ENCODE results near the gene GSTT4.
"Not testable (repeated sequence)": the region's sequence is repeated elsewhere in the genome, so short reads cannot be mapped to it uniquely, and the experiment has no call there.

Gene GSTT4

DNA sequence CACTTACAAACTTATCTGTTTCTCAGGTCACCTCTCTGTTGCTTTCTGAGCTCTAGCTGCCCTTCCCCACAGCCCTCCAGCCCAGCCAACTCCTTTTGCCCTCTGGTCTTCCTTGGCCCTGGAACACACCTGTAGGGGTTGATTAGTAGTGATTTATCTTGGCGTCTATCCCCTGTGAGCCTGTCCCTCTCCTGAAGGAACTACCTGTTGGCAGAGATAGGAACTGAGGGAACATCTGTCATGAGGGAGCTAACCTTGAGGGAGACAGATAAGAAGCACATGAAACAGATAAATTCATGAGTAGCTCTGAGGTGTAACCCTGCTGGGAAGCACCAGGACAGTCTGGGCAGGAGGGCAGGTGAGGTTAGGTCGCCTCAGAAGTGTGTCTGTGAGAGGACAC is 44.7 kb upstream of the GSTT4 start:
- intact Hi-C loops (cut with DNase I; ENCODE audit: low total_unique reads) = no loop called here
- H3K4me1 ChIP-seq = peaks cover 0 to 16% (median 7%) of the 10 kb centered on the region in 4 donors
- DNase-seq = no peak
- no peaks in the 10 kb centered on the region for H3K9me3 ChIP-seq
- no peak overlapping the region for H3K4me3 ChIP-seq
- H3K36me3 ChIP-seq = peaks cover 6 to 87% (median 56%) of the 10 kb centered on the region in 3 donors
- TF ChIP-seq, protein P1, sequence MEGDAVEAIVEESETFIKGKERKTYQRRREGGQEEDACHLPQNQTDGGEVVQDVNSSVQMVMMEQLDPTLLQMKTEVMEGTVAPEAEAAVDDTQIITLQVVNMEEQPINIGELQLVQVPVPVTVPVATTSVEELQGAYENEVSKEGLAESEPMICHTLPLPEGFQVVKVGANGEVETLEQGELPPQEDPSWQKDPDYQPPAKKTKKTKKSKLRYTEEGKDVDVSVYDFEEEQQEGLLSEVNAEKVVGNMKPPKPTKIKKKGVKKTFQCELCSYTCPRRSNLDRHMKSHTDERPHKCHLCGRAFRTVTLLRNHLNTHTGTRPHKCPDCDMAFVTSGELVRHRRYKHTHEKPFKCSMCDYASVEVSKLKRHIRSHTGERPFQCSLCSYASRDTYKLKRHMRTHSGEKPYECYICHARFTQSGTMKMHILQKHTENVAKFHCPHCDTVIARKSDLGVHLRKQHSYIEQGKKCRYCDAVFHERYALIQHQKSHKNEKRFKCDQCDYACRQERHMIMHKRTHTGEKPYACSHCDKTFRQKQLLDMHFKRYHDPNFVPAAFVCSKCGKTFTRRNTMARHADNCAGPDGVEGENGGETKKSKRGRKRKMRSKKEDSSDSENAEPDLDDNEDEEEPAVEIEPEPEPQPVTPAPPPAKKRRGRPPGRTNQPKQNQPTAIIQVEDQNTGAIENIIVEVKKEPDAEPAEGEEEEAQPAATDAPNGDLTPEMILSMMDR (IDR thresholded peaks at IDR 0.05) = no peak
- H3K27me3 ChIP-seq = no peaks in the 10 kb centered on the region
- H3K27ac ChIP-seq = no peak overlapping the region

DNA sequence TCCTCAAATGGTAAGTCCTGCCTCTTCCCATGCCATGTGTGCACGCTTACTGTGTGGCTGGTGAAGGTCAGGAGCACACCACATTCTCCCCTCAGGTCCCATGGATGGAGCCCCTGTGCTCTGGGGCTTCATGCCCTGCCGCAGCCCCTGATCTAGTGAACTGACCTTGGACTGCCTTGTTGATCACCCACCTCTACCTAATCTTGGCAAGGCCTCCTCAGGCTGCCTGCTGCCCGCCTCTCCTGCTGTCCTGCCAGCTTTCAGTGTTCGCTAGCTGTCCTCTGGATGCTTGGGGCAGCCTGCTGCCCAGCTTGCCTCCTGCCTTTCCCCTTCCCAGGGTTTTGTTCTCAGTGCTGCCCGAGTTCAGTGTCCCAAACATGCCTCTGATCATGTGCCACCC is 44.0 kb upstream of the GSTT4 start:
- H3K36me3 ChIP-seq = peaks cover 6 to 81% (median 51%) of the 10 kb centered on the region in 3 donors
- TF ChIP-seq, protein P1 (IDR thresholded peaks at IDR 0.05) = no peak
- intact Hi-C loops (cut with DNase I; ENCODE audit: low total_unique reads) = no loop called here

GRCh38 chr22:24046024-24046423 is 40.8 kb upstream of the GSTT4 start:
- no peaks in the 10 kb centered on the region for H3K27me3 ChIP-seq
- TF ChIP-seq, protein P1 (IDR thresholded peaks at IDR 0.05) = no peak
- H3K27ac ChIP-seq = no peak overlapping the region
- H3K4me3 ChIP-seq = no peak overlapping the region
- no peaks in the 10 kb centered on the region for H3K9me3 ChIP-seq
- intact Hi-C loops (cut with DNase I; ENCODE audit: low total_unique reads) = no loop called here
- no peak for DNase-seq
- H3K4me1 ChIP-seq = peaks cover 0 to 18% (median 2%) of the 10 kb centered on the region in 4 donors
- peaks cover 6 to 70% (median 54%) of the 10 kb centered on the region in 3 donors for H3K36me3 ChIP-seq

More for the DNA sequence above, 44.0 kb upstream of the GSTT4 start:
- H3K4me1 ChIP-seq = peaks cover 0 to 16% (median 7%) of the 10 kb centered on the region in 4 donors
- no peaks in the 10 kb centered on the region for H3K27me3 ChIP-seq
- no peak overlapping the region for H3K4me3 ChIP-seq
- H3K9me3 ChIP-seq = no peaks in the 10 kb centered on the region
- DNase-seq = no peak
- H3K27ac ChIP-seq = no peak overlapping the region

DNA sequence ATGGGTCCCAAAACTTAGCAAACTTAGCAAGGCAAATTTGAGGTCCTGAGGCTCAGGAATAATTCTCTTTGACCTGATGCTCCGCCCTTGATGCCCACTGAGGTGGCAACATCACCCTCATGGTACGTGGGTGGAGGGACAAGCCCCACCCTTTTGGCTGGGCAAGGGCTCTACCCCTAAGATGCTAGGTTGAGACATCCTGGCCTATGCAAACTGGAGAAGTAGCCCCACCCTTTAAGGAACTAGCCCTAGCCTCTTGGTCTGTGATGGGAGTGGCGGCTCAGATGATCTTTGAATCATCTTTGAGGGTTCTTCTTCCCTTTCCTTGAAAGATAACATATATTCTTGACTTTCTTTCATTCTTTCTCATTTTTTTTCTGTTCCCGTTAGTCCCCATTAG is 38.7 kb upstream of the GSTT4 start:
- TF ChIP-seq, protein P1 (IDR thresholded peaks at IDR 0.05) = no peak
- H3K36me3 ChIP-seq = peaks cover 0 to 69% (median 53%) of the 10 kb centered on the region in 3 donors
- H3K4me3 ChIP-seq = no peak overlapping the region
- intact Hi-C loops (cut with DNase I; ENCODE audit: low total_unique reads) = no loop called here
- no peak for DNase-seq
- no peaks in the 10 kb centered on the region for H3K9me3 ChIP-seq
- peaks cover 0 to 15% (median 1%) of the 10 kb centered on the region in 4 donors for H3K4me1 ChIP-seq
- peak overlapping the region in 1 of 2 donors; percentile 30 for H3K27ac ChIP-seq
- no peaks in the 10 kb centered on the region for H3K27me3 ChIP-seq

GRCh38 chr22:24043465-24043864 is 38.2 kb upstream of the GSTT4 start:
- H3K4me1 ChIP-seq = peaks cover 0 to 15% (median 1%) of the 10 kb centered on the region in 4 donors
- H3K36me3 ChIP-seq = peaks cover 0 to 70% (median 53%) of the 10 kb centered on the region in 3 donors
- H3K27ac ChIP-seq = peak overlapping the region; percentile 19 to 30
- DNase-seq; H3K9me3 ChIP-seq; intact Hi-C loops (cut with DNase I; ENCODE audit: low total_unique reads); H3K4me3 ChIP-seq; H3K27me3 ChIP-seq: not testable (repeated sequence)

GRCh38 chr22:24040946-24041345 is 35.7 kb upstream of the GSTT4 start:
- H3K4me3 ChIP-seq = no peak overlapping the region
- intact Hi-C loops (cut with DNase I; ENCODE audit: low total_unique reads) = no loop called here
- no peaks in the 10 kb centered on the region for H3K9me3 ChIP-seq
- no peak overlapping the region for H3K27ac ChIP-seq
- no peak for DNase-seq
- TF ChIP-seq, protein P1 (IDR thresholded peaks at IDR 0.05) = no peak
- no peaks in the 10 kb centered on the region for H3K27me3 ChIP-seq
- peaks cover 0 to 72% (median 57%) of the 10 kb centered on the region in 3 donors for H3K36me3 ChIP-seq
- peaks cover 0 to 15% (median 1%) of the 10 kb centered on the region in 4 donors for H3K4me1 ChIP-seq

All from tibial artery (tissue), 4 donors.